HCEC 1CT (cell line): ENCODE measurements around the gene LRRC75A.
A peak's percentile ranks its signal among the peaks of the same experiment; 100 is the strongest.
"Not testable (repeated sequence)": the region's sequence is repeated elsewhere in the genome, so short reads cannot be mapped to it uniquely, and the experiment has no call there.

Experiments
- DNase-seq: peaks from one replicate; pipeline ENCODE4 v3.0.0-alpha.2; 2017

The LRRC75A gene

GRCh38 chr17:16447676-16448075, 44.3 kb downstream of the LRRC75A start:
- DNase-seq = no peak

DNA sequence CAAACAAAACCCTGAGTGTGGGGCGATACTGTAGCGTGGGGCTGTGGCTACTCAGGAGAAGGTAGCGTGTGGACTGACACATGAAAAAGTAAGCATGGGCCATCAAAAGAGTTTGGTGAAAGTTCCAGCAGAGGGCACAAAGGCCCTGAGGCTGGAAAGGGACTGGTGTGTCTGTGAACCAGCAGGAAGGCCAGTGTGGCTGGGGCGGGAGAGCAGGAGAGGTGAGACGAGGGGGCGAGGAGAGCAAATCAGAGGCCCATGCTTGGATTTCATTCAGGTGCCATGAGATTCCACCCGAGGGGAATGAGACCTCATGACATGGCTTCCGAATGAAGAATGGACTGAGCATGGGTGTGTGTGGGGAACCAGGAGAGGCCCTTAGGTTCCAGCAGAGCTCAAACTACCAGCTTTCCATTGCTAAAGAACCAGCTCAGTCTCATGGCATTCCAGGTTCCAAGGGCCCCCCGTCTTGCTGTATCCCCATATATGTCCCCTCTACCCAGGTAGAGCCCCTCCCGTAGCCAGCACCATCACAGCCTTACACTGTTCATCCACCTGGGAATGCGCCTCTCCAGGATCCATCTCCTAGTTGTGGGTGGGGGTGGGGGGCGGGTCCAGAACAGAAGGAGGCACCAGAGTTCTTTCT, 45.5 kb downstream of the LRRC75A start:
- no peak for DNase-seq

DNA sequence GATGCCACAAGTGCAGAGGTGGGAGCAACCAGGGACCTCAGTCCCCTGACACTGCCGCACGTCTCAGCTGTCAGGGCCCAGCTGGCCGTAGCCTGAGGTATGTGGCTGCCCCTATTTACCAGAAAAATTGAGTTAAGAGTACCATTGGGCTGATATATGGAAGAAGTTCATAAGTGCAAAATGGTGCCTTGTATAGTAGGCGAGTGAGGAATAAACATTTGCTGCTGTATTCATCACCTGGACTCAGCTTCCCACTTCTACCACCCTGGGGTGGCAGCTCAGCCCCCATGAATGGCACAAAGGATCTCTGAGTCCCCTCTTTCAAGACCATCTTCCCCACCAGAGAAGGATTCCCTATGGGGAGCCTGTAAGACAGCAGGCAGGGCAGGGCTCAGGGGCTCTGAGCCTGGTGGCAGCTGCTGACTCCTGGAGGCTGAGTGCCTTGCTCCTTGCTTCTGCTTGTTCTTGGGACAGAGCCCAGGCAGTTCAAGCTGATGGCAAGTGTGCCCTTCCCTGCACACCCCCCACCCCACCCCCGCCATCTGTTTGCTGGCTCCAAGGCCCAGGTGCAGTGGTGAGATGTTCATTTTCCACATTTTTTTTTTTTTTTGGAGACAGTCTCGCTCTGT, 47.6 kb downstream of the LRRC75A start:
- DNase-seq = no peak

DNA sequence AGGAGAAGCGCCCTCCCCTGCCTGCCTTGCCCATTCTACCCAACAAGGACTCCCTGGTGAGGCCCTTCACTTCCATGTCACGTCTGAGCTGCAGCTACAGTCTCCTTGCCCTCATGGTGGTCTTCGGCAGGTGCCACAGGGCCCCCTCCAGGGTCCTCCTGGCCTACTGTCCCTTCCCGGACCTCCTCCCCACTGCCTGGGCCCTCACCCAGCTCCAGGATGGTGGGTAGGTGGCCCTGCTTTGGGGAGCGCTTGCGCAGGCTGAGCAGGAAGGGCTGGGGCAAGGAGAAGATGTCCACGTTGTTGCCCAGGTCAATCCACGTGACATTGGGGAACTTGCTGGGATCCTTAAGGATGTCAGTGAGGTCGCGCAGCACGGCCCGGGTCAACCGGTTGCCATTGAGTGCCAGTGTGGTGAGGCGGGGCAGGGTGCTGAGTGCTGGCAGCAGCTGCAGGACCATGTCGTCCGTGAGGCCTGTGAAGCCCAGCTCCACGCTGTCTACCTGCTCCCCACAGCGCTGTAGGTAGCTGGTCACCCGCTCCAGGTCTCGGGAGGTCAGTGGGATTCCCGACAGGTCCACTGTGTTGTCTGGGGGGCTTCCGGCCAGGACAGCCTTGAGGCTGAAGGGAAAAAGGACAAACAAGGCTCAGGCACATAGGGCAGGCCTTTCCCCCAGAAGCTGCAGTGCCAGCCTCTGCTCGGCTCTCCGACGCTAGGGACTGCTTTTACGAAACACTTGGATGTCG, 48.3 kb downstream of the LRRC75A start:
- DNase-seq = no peak

DNA sequence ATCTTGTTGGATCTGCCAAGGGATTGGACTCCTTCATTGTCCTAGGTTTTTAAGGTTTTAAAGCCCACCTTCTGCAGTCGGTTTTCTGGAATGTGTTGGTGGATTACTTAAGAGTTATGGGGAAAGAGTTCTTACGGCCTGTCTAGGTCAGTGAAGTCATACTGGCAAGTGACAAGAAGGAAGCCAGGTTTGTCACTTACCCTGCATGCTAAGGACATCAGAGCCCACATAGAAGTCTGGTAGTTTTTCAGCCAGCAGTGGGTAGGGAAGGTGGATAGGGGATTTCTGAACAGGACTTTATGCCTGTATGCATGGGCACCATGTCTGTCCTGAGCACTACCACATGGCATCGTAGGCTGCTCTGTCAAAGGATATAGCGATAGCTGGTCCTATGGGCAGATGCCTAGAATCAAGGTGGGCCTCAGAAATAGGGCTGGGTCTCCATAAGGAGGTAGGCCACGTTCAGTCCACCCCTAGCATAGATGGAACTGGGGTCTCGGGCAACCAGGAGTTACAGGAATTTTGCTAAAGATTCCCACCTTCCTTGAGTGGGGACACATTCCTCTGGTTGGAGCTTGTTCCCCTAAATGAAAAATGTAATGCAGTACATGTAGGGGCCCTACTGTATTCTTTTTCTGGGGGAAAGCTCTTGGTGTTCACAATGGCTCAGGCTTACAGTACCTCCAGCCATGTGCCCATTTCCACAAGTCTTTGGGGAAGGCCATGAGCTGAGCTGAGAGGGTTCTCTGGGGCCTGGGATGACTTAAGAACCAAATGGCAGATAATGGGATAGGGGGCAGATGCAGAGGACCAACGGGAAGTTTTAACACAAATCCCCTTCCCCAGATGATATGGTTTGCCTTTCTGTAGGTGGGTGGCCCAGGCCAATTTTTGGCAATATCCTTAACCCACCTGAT, 49.1 kb downstream of the LRRC75A start:
- DNase-seq = no peak

- no peak for DNase-seq
Observed at GRCh38 chr17:16442141-16442540, 49.9 kb downstream of the LRRC75A start.

GRCh38 chr17:16440901-16441629, 50.9 kb downstream of the LRRC75A start:
- no peak for DNase-seq

- DNase-seq = not testable (repeated sequence)
Observed at GRCh38 chr17:16440354-16440753, 51.6 kb downstream of the LRRC75A start.

DNA sequence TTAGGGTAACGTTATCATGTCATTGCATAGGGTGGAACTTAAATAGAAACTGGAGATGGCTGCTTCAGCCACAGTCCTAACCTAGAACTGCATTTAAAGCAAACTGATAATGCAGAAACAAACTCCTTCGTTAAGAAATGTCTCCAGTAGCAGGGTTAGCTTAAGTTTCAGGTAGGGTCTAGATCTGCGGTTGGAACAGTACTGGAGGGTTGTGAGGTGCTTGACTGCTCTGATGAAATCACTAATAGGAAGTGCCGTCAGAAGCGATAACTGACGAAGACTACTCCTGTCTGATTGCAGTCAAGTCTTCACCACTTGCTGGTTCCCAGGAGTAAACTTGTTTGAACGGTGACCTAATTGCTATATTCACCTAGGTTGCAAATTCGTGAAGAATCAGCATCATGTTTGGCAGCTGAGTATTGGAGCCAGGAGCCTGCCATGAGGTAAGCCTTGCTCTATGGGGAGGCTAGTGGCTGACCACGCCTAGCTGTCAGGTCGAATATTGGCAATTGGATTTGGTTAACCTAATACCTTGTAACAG, 52.1 kb downstream of the LRRC75A start:
- no peak for DNase-seq

DNA sequence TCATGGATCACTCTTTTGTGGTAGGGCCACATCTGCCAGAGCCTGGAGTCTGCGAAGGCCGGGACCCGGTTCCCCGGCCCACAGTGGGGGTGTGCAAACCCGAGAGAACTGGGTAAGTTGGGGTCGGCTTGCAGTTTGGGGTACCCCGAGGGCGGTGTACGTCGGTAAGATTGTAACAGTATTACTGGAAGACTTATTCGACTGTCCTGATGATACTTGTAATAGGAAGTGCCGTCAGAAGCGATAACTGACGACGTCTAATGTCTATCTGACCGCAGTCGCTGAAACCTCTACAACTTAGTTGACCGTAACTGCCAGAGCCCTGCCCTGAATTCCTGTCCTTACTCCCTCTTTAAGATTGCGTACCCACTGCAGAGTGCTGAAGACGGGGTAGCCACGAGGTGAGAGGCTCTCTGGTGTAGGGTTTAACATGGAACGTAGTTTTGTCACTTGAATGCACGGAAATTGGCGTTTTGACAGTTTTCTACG, 52.6 kb downstream of the LRRC75A start:
- no peak for DNase-seq

- DNase-seq = peak; percentile 99
Observed at GRCh38 chr17:16438557-16439302, 53.3 kb downstream of the LRRC75A start.

- no peak for DNase-seq
Observed at GRCh38 chr17:16438173-16438556, 53.8 kb downstream of the LRRC75A start.

GRCh38 chr17:16437083-16437482, 54.9 kb downstream of the LRRC75A start:
- no peak for DNase-seq

DNA sequence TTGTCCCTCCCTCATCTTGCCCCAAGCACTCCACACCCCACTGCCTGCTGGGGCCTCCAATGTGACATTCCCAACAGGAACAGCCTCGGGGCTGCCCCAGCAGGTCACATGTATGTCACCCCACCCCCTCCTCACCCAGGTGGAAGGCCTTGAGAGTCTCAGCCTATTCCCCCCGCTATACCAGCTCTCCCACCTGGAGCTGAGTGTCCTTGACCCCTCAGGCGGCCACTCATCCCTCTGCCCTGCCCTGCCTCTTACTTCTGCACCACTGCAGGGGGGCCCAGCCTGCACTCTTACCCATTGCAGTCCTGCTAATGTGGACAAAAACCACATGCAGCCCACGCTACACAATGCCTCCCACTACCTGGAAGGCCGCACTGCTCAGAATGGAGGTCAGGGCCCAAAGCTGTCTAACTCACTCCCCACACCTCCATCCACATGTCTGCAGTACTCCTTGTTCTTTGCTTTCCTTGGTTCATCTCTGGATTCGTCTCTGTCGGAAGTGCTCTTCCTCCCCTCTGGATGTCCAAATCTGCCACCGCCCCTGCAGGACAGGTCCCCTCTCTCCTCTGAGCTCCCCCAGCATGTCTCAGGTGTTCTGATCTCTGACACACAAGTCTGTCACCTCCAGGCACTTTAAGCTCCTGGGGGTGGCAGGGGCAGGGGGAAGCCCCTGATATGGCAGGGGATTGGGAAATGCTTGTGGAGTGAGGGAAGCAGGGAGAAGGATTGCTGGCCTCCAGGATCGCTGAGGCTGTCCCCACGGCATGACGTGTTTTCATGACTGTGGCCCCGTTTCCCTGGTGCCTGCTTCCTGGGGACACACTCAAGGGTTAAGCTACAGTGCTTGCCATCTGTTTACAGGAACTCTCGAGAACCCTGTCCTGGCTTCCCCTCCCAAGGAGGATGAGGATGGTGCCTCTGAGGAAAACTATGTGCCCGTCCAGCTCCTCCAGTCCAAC, 55.8 kb downstream of the LRRC75A start:
- no peak for DNase-seq

DNA sequence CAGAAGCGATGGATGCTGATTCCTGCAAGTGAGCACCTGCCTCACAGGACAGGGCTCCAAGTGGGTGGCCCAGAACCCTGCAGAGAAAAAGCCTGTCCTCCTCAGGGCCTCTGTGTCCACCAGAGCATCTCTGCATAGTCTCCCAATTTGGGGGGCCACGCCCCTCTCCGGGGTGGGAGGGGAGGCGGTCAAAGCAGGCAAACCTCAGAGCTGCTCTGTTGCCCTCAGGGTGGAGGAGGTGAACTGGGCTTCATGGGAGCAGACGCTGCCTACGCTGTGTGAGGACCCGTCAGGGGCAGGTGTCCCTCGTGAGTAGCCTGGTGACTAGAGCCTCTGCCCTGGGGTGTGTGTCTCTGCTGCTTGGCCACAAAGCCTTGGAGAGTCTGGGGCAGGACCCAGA, 57.3 kb downstream of the LRRC75A start:
- no peak for DNase-seq

- DNase-seq = no peak
Observed at GRCh38 chr17:16433514-16433913, 58.5 kb downstream of the LRRC75A start.

DNA sequence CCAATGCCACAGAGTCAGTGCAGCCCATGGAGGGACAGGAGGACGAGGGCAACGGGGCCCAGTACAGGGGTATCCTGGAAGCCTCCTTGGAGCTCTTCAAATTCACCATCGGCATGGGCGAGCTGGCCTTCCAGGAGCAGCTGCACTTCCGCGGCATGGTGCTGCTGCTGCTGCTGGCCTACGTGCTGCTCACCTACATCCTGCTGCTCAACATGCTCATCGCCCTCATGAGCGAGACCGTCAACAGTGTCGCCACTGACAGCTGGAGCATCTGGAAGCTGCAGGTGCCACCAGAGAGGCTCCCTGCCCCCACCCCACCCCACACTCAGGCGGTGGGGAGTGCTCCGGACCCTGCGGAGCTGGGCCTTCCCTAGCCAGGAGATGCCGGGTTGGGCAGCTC, 60.0 kb downstream of the LRRC75A start:
- DNase-seq = no peak

DNA sequence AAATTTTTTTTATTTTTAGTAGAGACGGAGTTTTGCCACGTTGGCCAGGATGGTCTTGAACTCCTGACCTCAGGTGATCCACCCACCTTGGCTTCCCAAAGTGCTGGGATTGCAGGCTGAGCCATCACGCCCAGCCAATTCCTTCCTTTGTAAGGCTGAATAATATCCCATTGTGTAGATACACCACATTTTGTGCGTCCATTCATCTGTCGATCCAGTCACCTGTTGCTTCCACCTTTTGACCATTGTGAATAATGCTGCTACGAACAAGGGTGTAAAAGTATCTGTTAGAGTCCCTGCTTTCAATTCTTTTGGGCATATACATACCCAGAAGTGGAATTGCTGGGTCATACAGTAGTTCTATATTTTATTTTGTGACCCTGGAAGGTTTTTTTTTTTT, 61.3 kb downstream of the LRRC75A start:
- DNase-seq = no peak

DNA sequence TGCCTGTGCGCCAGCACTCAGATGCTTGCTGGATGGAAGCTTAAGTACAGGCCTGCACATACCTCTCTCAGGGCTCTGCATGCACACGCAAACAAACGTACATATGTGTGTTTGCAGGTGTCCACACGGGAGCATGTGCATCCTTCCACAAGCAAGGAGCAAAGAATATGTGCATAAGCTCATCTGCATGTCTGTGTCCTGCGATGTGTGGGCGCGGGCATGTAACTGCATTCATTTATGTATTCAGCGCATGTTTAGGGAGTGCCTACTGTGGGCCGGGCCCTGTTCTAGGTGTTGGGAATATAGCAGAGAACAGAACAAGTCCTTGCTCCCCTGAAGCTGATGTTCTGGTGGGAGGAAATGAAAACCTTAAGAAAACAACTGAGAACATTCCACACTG, 62.9 kb downstream of the LRRC75A start:
- DNase-seq = no peak
